ENCODE measurements around the gene PYCR2. TPM values are rescaled to one million over a fixed set of nuclear protein-coding genes. Genes with fewer than 3 reads are reported as not detected.

Gene PYCR2
- total RNA-seq, 2 experiments from 2014 or later: 122 to 126 TPM

DNA sequence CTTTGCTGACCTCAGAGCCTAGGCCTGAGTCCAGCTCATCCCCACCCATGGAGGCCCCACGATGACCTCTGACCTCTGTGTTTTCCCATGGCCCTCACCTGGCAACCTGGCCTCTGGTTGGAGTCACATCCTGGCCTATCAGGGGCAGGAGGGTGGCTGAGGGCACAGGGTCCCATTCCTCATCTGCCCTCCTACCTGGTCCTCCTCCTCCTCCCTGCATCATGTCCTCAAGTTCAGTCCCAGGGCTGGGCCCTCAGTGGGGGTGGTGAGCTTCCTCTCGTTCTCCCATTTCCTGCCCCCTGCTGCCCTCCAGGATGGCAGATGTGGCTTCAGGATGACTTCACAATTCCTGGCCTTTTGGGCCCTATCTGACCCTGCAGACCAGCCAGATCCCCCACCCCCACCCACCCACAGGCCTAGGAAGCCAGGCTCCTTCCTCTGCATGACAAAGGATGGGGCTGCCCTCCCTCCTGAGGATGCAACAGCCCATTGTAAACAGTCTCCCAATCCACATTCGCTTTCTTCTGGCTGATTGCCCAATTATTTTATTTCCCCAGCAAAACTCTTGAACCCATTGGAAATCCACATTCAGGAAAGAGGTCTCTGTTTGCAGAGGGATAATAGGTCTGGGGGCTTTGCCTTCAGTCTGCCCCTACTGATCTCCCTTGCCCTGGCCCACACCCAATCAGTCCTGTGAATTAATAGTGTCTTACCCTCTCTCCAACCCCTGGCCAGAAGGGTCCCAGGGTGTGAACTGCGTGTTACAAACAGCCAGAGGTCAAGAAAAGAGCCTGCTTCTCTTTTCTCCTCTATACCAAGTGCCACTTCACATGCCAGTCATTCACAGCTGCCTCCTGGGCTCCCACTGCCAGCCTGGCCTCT lies 24.8 kb downstream of the PYCR2 start:
- Mint-ChIP-seq H3K36me3 (ENCODE audit: low read depth) (no peaks in the 10 kb centered on the region), H3K27me3 (ENCODE audit: low read depth) (peaks cover 10% of the 10 kb centered on the region), H3K4me1 (ENCODE audit: low read depth) (peaks cover 42% of the 10 kb centered on the region), H3K4me3 (no peak overlapping the region), H3K27ac (peak overlapping the region; percentile 39), H3K9me3 (ENCODE audit: insufficient read depth) (no peaks in the 10 kb centered on the region)
- CTCF ChIA-PET: interaction anchor here (3.3 to 3.4 kb wide), 2 partner anchors 11 to 17 kb away, joined by 27 to 42 read pairs; partner anchors contain the start of gene TMEM63A
- POLR2A ChIA-PET: interaction anchor here (0.7 to 3.1 kb wide), 2 partner anchors 12 to 17 kb away, joined by 3 to 29 read pairs; partner anchors contain the start of gene TMEM63A
- no peak for DNase-seq
- ATAC-seq: no peak

DNA sequence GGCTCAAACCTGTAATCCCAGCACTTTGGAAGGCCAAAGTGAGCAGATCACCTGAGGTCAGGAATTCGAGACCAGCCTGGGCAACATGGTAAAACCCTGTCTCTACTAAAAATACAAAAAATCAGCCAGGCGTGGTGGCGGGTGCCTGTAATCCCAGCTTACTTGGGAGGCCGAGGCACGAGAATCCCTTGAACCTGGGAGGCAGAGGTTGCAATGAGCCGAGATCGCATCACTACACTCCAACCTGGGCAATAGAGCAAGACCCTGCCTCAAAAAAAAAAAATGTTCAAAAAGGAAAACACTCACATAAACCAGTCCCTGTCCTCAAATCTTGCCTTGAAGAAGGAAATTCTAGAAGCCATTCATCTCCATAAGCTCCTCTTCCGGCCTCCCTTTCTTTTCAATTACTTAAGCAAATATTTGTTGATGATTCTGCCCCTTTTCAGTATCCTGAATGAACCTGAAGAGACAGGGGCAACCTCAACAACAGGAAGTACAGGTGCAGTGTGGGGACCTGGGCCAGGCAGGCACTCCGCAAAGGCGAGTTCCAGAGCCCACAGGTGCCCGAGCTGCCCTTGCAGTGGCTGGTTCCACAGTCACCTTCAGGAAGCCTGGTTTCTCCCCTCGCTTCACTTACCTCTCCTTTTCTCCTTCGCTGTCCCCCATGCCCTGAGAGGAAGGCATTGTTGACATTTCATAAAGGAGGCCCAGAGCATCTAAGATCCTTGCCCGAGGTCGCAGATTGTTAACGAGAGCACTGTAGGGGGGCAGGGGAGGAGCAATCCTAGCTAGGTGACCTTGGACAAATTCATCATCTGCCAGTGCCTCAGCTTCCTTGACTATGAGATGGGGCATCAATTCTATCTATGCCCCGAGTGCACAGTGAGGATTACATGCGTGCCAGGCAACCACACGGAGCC lies 26.2 kb downstream of the PYCR2 start:
- H3K4me3 Mint-ChIP-seq: peak overlapping the region; percentile 56
- H3K27ac Mint-ChIP-seq: peak overlapping the region; percentile 80
- H3K4me1 Mint-ChIP-seq (ENCODE audit: low read depth): peaks cover 42% of the 10 kb centered on the region
- POLR2A ChIA-PET: interaction anchor here (0.5 to 3.1 kb wide), 9 partner anchors 13 to 453 kb away, joined by 3 to 29 read pairs (median 4); partner anchors contain the start of genes PYCR2, SRP9 and TMEM63A
- CTCF ChIA-PET: interaction anchor here (0.9 to 3.4 kb wide), 8 partner anchors 11 to 121 kb away, joined by 3 to 42 read pairs (median 4); partner anchors contain the start of genes PYCR2, SRP9 and TMEM63A
- ATAC-seq (no peak), DNase-seq (peak; percentile 40)
- H3K9me3 Mint-ChIP-seq (ENCODE audit: insufficient read depth): no peaks in the 10 kb centered on the region
- peaks cover 16% of the 10 kb centered on the region for H3K27me3 Mint-ChIP-seq (ENCODE audit: low read depth)
- H3K36me3 Mint-ChIP-seq (ENCODE audit: low read depth): no peaks in the 10 kb centered on the region

DNA sequence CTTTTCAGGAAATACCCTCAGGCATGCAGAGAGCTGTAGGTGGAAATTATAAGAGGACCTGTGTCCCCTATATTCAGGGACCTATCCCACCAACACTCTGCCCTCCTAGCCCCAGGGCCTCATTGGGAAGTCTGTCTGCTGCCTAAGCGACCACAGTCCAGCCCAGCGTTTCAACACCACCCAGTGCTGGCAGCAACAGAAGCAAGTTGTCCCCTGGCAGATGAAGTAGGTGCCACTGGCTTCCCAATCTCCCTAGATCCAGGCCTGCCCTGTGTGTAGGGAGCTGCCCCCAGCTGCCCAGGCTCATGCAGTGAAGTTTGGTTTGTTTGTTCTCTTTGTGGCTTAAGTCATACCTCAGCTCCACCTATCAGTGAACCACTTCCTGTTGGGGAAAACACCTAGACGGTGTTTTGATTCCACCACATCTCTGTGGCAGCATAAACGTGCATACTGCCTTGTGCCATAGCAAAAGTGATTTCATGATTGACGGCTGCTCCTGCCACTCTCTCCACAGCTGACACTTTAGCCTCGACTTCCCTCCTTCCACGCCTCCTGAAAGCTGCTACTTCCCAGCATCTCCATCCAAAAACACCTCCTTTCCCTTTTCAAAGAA lies 27.0 kb downstream of the PYCR2 start:
- H3K36me3 Mint-ChIP-seq (ENCODE audit: low read depth): no peaks in the 10 kb centered on the region
- peaks cover 12% of the 10 kb centered on the region for H3K27me3 Mint-ChIP-seq (ENCODE audit: low read depth)
- no peaks in the 10 kb centered on the region for H3K9me3 Mint-ChIP-seq (ENCODE audit: insufficient read depth)
- ATAC-seq (peak; percentile 98), DNase-seq (peak; percentile 89)
- POLR2A ChIA-PET: interaction anchor here (0.5 to 3.1 kb wide), 10 partner anchors 12 to 452 kb away, joined by 3 to 29 read pairs (median 4); partner anchors contain the start of genes PYCR2, SRP9 and TMEM63A
- H3K4me3 Mint-ChIP-seq: peak overlapping the region; percentile 56
- H3K27ac Mint-ChIP-seq: peak overlapping the region; percentile 80
- CTCF ChIA-PET: interaction anchor here (0.7 to 3.4 kb wide), 9 partner anchors 10 to 416 kb away, joined by 3 to 42 read pairs (median 4); partner anchors contain the start of genes PYCR2, SRP9 and TMEM63A
- H3K4me1 Mint-ChIP-seq (ENCODE audit: low read depth): peaks cover 42% of the 10 kb centered on the region

GRCh38 chr1:225896494-225896893 lies 27.6 kb downstream of the PYCR2 start:
- ChIA-PET POLR2A (interaction anchor here (0.7 to 3.1 kb wide), 6 partner anchors 14 to 429 kb away, joined by 3 to 29 read pairs (median 5); partner anchors contain the start of genes PYCR2, SRP9 and TMEM63A), CTCF (interaction anchor here (0.7 to 3.4 kb wide), 7 partner anchors 10 to 416 kb away, joined by 3 to 42 read pairs (median 4); partner anchors contain the start of genes PYCR2, SRP9 and TMEM63A)
- Mint-ChIP-seq H3K36me3 (ENCODE audit: low read depth) (no peaks in the 10 kb centered on the region), H3K27ac (no peak overlapping the region), H3K4me3 (peak overlapping the region; percentile 56), H3K4me1 (ENCODE audit: low read depth) (peaks cover 42% of the 10 kb centered on the region), H3K27me3 (ENCODE audit: low read depth) (peaks cover 12% of the 10 kb centered on the region), H3K9me3 (ENCODE audit: insufficient read depth) (no peaks in the 10 kb centered on the region)
- DNase-seq (no peak), ATAC-seq (no peak)

DNA sequence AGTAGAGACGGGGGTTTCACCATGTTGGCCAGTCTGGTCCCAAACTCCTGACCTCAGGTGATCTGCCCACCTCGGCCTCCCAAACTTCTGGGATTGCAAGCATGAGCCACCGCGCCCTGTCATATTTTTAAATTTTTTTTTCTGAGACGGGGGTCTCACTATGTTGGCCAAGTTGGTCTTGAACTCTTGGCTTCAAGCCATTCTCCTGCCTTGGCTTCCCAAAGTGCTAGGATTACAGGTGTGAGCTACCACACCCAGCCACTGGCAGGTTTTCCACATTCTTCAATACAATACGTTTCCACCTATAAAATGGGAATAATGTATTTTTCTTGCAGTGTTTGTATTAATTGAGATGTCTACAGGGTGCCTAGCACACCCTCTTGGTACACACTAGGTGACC lies 31.7 kb downstream of the PYCR2 start:
- CTCF ChIA-PET: interaction anchor here (1.1 to 1.2 kb wide), 3 partner anchors 10 to 29 kb away, joined by 3 read pairs; partner anchors contain the start of gene TMEM63A
- H3K27ac Mint-ChIP-seq: no peak overlapping the region
- POLR2A ChIA-PET: interaction anchor here (1.8 kb wide), 1 partner anchor 31 kb away, joined by 7 read pairs; the partner anchor contains the start of gene PYCR2
- no peaks in the 10 kb centered on the region for H3K9me3 Mint-ChIP-seq (ENCODE audit: insufficient read depth)
- H3K27me3 Mint-ChIP-seq (ENCODE audit: low read depth): peaks cover 13% of the 10 kb centered on the region
- DNase-seq (no peak), ATAC-seq (no peak)
- no peak overlapping the region for H3K4me3 Mint-ChIP-seq
- peaks cover 16% of the 10 kb centered on the region for H3K4me1 Mint-ChIP-seq (ENCODE audit: low read depth)
- H3K36me3 Mint-ChIP-seq (ENCODE audit: low read depth): no peaks in the 10 kb centered on the region

- no peak for ATAC-seq
- H3K4me3 Mint-ChIP-seq: no peak overlapping the region
- no peaks in the 10 kb centered on the region for H3K36me3 Mint-ChIP-seq (ENCODE audit: low read depth)
- H3K4me1 Mint-ChIP-seq (ENCODE audit: low read depth): peaks cover 7% of the 10 kb centered on the region
- peaks cover 12% of the 10 kb centered on the region for H3K27me3 Mint-ChIP-seq (ENCODE audit: low read depth)
- DNase-seq: no peak
- no peak overlapping the region for H3K27ac Mint-ChIP-seq
- ChIA-PET POLR2A (interaction anchor here (1.8 kb wide), 2 partner anchors 10 to 32 kb away, joined by 4 to 7 read pairs; partner anchors contain the start of gene PYCR2), CTCF (interaction anchor here (1.1 to 1.2 kb wide), 3 partner anchors 9 to 30 kb away, joined by 3 read pairs; partner anchors contain the start of gene TMEM63A)
- no peaks in the 10 kb centered on the region for H3K9me3 Mint-ChIP-seq (ENCODE audit: insufficient read depth)
Measured at GRCh38 chr1:225891229-225891972, 32.6 kb downstream of the PYCR2 start.

GRCh38 chr1:225890346-225891228 lies 33.5 kb downstream of the PYCR2 start:
- Mint-ChIP-seq H3K27ac (no peak overlapping the region), H3K4me1 (ENCODE audit: low read depth) (no peaks in the 10 kb centered on the region), H3K36me3 (ENCODE audit: low read depth) (no peaks in the 10 kb centered on the region), H3K4me3 (no peak overlapping the region), H3K9me3 (ENCODE audit: insufficient read depth) (no peaks in the 10 kb centered on the region), H3K27me3 (ENCODE audit: low read depth) (peaks cover 11% of the 10 kb centered on the region)
- no peak for ATAC-seq
- DNase-seq: no peak
- ChIA-PET POLR2A (interaction anchor here (1.8 kb wide), 2 partner anchors 9 to 33 kb away, joined by 4 to 7 read pairs; partner anchors contain the start of gene PYCR2), CTCF (interaction anchor here (0.8 kb wide), 1 partner anchor 12 kb away, joined by 3 read pairs; no protein-coding TSS in a partner anchor)

- no peaks in the 10 kb centered on the region for H3K36me3 Mint-ChIP-seq (ENCODE audit: low read depth)
- ATAC-seq (no peak), DNase-seq (no peak)
- POLR2A ChIA-PET: interaction anchor here (1.8 kb wide), 1 partner anchor 8 kb away, joined by 4 read pairs; no protein-coding TSS in a partner anchor
- peaks cover 11% of the 10 kb centered on the region for H3K27me3 Mint-ChIP-seq (ENCODE audit: low read depth)
- CTCF ChIA-PET: interaction anchor here (0.8 kb wide), 1 partner anchor 12 kb away, joined by 3 read pairs; no protein-coding TSS in a partner anchor
- no peak overlapping the region for H3K27ac Mint-ChIP-seq
- no peaks in the 10 kb centered on the region for H3K9me3 Mint-ChIP-seq (ENCODE audit: insufficient read depth)
- H3K4me3 Mint-ChIP-seq: no peak overlapping the region
- H3K4me1 Mint-ChIP-seq (ENCODE audit: low read depth): no peaks in the 10 kb centered on the region
Measured at GRCh38 chr1:225889743-225890142, 34.3 kb downstream of the PYCR2 start.

DNA sequence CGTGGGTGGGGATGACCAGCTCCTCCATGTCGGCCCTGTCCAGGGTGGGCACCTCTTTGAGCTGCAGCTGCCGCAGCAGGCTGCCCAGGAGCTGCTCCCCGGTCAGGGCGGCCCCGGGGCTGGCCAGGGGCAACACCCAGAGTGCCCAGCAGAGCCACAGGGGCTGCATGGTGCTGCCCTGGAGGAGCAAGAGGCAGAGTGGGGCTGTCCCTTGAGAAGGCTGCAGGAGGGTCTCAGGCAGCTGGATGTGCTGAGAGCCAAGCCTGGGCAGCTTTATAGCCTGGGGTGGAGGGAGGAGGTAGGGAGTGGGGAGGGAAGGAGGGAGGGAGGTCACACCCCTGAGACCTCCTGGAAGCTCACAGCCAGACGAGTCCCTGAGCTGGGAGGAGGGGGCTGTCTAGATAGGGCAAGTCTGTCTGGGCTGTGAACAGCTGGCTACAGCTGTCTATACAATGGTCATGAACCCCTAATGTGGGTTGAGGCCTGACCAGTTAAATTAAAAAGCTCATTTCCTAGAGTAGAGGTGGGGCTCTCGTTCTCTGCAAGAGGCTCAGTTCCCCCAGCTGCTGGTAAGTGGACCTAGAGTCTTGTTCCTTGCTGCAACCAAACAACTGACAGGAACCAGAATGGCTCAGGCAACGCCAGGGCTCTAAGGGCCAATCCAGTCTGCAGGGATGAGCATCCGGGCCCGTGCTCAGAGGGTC lies 35.0 kb downstream of the PYCR2 start, which contains the start of gene LEFTY1:
TSS of gene LEFTY1 (minus strand) at position 249 of the 704 bp plus-strand sequence. CDS start at position 169, 80 bp downstream.
- DNase-seq: no peak
- CTCF ChIA-PET: interaction anchor here (0.8 kb wide), 1 partner anchor 22 kb away, joined by 3 read pairs; no protein-coding TSS in a partner anchor
- Mint-ChIP-seq H3K27ac (no peak within 1 kb of the TSS), H3K36me3 (ENCODE audit: low read depth) (no peaks in the 10 kb centered on the region), H3K4me3 (no peak within 1 kb of the TSS), H3K27me3 (ENCODE audit: low read depth) (peaks cover 10% of the 10 kb centered on the region), H3K4me1 (ENCODE audit: low read depth) (peaks cover under 1% of the 10 kb centered on the region), H3K9me3 (ENCODE audit: insufficient read depth) (no peaks in the 10 kb centered on the region)
- ATAC-seq: peak; percentile 20
- POLR2A ChIA-PET: interaction anchor here (1.8 kb wide), 1 partner anchor 8 kb away, joined by 4 read pairs; no protein-coding TSS in a partner anchor

All from activated CD8-positive, alpha-beta T cell treated with anti-CD3 and anti-CD28 coated beads, Interleukin-2, amount 10 ng/mL, durations not matched to agents 7 days and 5 days (primary cell).